Esophagus (tissue), 2 donors: ENCODE data around the gene TCF7L2. TPM values are rescaled to one million over a fixed set of nuclear protein-coding genes. Genes with fewer than 3 reads are reported as not detected.

Source experiments
- H3K27ac ChIP-seq, 2 donors: one replicate each; pipeline ENCODE4 v1.5.1; 2013; ENCODE audit warnings: low read depth in 2 of 2, mild to moderate bottlenecking in 2 of 2, inconsistent platforms in 1 of 2, low read length in 1 of 2, moderate library complexity in 1 of 2
- H3K27me3 ChIP-seq, 2 donors: one replicate each; pipeline ENCODE4 v1.6.1; 2013; ENCODE audit warnings: low read length in 2 of 2, control low read depth in 1 of 2, mild to moderate bottlenecking in 1 of 2; ENCODE audit not compliant: insufficient read depth in 2 of 2, control insufficient read depth in 1 of 2
- H3K36me3 ChIP-seq, 2 donors: one replicate each; pipeline ENCODE4 v1.6.1; 2013; ENCODE audit warnings: low read length in 1 of 2; ENCODE audit not compliant: control insufficient read depth in 2 of 2, insufficient read depth in 2 of 2
- H3K4me1 ChIP-seq, 2 donors: one replicate each; pipeline ENCODE4 v1.6.1; 2013; ENCODE audit warnings: low read length in 1 of 2; ENCODE audit not compliant: control insufficient read depth in 2 of 2, insufficient read depth in 2 of 2
- H3K4me3 ChIP-seq, 2 donors: one replicate each; pipeline ENCODE4 v1.5.1; 2013; ENCODE audit warnings: low read length in 2 of 2, mild to moderate bottlenecking in 2 of 2, low read depth in 1 of 2, moderate library complexity in 1 of 2
- H3K9me3 ChIP-seq, 2 donors: one replicate each; pipeline ENCODE4 v1.6.1; 2013; ENCODE audit warnings: mild to moderate bottlenecking in 2 of 2, low read depth in 1 of 2, low read length in 1 of 2, moderate library complexity in 1 of 2; ENCODE audit not compliant: control insufficient read depth in 2 of 2, insufficient read depth in 1 of 2
- WGBS, 2 donors: extraction: QIAGEN DNeasy Blood & Tissue Kit; methylation state at CpG; one replicate each; pipeline ENCODE4 v1.1.7; 2013; 5-methylcytosine and 5-hydroxymethylcytosine counted together
- polyA plus RNA-seq, 2 donors: library from polyadenylated mRNA; stranded (reverse); fragments of 200-250 nt; gene quantifications; one replicate each; pipeline ENCODE4 v1.2.3, GENCODE V29; 2013
- donor health status: healthy with polysubstance abuse.
- donor health status: Bipolar disorder and iron deficiency.

The TCF7L2 gene
- polyA plus RNA-seq, 2 donors: 5.4 to 7.9 TPM

GRCh38 chr10:113177936-113178335 lies 227.9 kb downstream of the TCF7L2 start:
- Histone ChIP-seq H3K4me3 (no peak overlapping the region), H3K27ac (no peak overlapping the region), H3K27me3 (no peaks in the 10 kb centered on the region), H3K9me3 (no peaks in the 10 kb centered on the region), H3K36me3 (no peaks in the 10 kb centered on the region), H3K4me1 (no peaks in the 10 kb centered on the region)
- 92 to 97% methylated on average over 11 of the region's 11 CpGs for WGBS, 2 donors

- H3K4me3 ChIP-seq: no peak overlapping the region
- H3K27me3 ChIP-seq: no peaks in the 10 kb centered on the region
- no peak overlapping the region for H3K27ac ChIP-seq
- WGBS, 2 donors: 74% methylated on average over 3 of the region's 3 CpGs
- H3K9me3 ChIP-seq: no peaks in the 10 kb centered on the region
- H3K36me3 ChIP-seq: no peaks in the 10 kb centered on the region
- H3K4me1 ChIP-seq: no peaks in the 10 kb centered on the region
Measured at GRCh38 chr10:113178771-113179170, 228.7 kb downstream of the TCF7L2 start.

GRCh38 chr10:113179265-113179664 lies 229.2 kb downstream of the TCF7L2 start:
- H3K9me3 ChIP-seq: no peaks in the 10 kb centered on the region
- no peaks in the 10 kb centered on the region for H3K4me1 ChIP-seq
- H3K4me3 ChIP-seq: no peak overlapping the region
- 78 to 89% methylated on average over 6 of the region's 6 CpGs for WGBS, 2 donors
- H3K27ac ChIP-seq: no peak overlapping the region
- H3K27me3 ChIP-seq: no peaks in the 10 kb centered on the region
- no peaks in the 10 kb centered on the region for H3K36me3 ChIP-seq

- H3K9me3 ChIP-seq: no peaks in the 10 kb centered on the region
- no peaks in the 10 kb centered on the region for H3K27me3 ChIP-seq
- WGBS, 2 donors: 88 to 94% methylated on average over 3 of the region's 3 CpGs
- H3K4me3 ChIP-seq: no peak overlapping the region
- H3K4me1 ChIP-seq: no peaks in the 10 kb centered on the region
- H3K36me3 ChIP-seq: no peaks in the 10 kb centered on the region
- no peak overlapping the region for H3K27ac ChIP-seq
Measured at GRCh38 chr10:113179966-113180365, 229.9 kb downstream of the TCF7L2 start.

- Histone ChIP-seq H3K4me3 (no peak overlapping the region), H3K4me1 (no peaks in the 10 kb centered on the region), H3K27me3 (no peaks in the 10 kb centered on the region), H3K9me3 (no peaks in the 10 kb centered on the region), H3K27ac (no peak overlapping the region), H3K36me3 (no peaks in the 10 kb centered on the region)
- 70 to 73% methylated on average over 10 of the region's 10 CpGs for WGBS, 2 donors
Measured at GRCh38 chr10:113180401-113181154, 230.5 kb downstream of the TCF7L2 start.

- no peaks in the 10 kb centered on the region for H3K9me3 ChIP-seq
- no peaks in the 10 kb centered on the region for H3K36me3 ChIP-seq
- no peak overlapping the region for H3K27ac ChIP-seq
- 93% methylated on average over 3 of the region's 3 CpGs for WGBS, 2 donors
- H3K4me1 ChIP-seq: no peaks in the 10 kb centered on the region
- H3K4me3 ChIP-seq: no peak overlapping the region
- H3K27me3 ChIP-seq: no peaks in the 10 kb centered on the region
Measured at GRCh38 chr10:113182154-113182553, 232.1 kb downstream of the TCF7L2 start.

- Histone ChIP-seq H3K27me3 (no peaks in the 10 kb centered on the region), H3K9me3 (no peaks in the 10 kb centered on the region), H3K4me1 (no peaks in the 10 kb centered on the region), H3K36me3 (no peaks in the 10 kb centered on the region), H3K27ac (no peak overlapping the region), H3K4me3 (no peak overlapping the region)
- WGBS, 2 donors: 63 to 83% methylated on average over 13 of the region's 13 CpGs
Measured at GRCh38 chr10:113183573-113183972, 233.5 kb downstream of the TCF7L2 start.

GRCh38 chr10:113187063-113187777 lies 237.2 kb downstream of the TCF7L2 start:
- Histone ChIP-seq H3K36me3 (no peaks in the 10 kb centered on the region), H3K4me1 (no peaks in the 10 kb centered on the region), H3K27ac (no peak overlapping the region), H3K4me3 (no peak overlapping the region), H3K9me3 (no peaks in the 10 kb centered on the region), H3K27me3 (no peaks in the 10 kb centered on the region)
- 31 to 42% methylated on average over 10 of the region's 10 CpGs for WGBS, 2 donors

GRCh38 chr10:113199459-113199858 lies 249.4 kb downstream of the TCF7L2 start:
- peaks cover 3 to 4% of the 10 kb centered on the region in 2 donors for H3K9me3 ChIP-seq
- H3K4me1 ChIP-seq: no peaks in the 10 kb centered on the region
- H3K27ac ChIP-seq: no peak overlapping the region
- H3K36me3 ChIP-seq: no peaks in the 10 kb centered on the region
- no peak overlapping the region for H3K4me3 ChIP-seq
- WGBS, 2 donors: 74 to 77% methylated on average over 1 of the region's 1 CpG
- no peaks in the 10 kb centered on the region for H3K27me3 ChIP-seq

- Histone ChIP-seq H3K9me3 (peaks cover 3 to 4% of the 10 kb centered on the region in 2 donors), H3K36me3 (no peaks in the 10 kb centered on the region), H3K4me1 (no peaks in the 10 kb centered on the region), H3K4me3 (no peak overlapping the region), H3K27me3 (no peaks in the 10 kb centered on the region), H3K27ac (no peak overlapping the region)
- 85 to 91% methylated on average over 4 of the region's 4 CpGs for WGBS, 2 donors
Measured at GRCh38 chr10:113202011-113202410, 252.0 kb downstream of the TCF7L2 start.
